K562 (cell line): ENCODE data around the gene MAN2A1. TPM values are rescaled to one million over a fixed set of nuclear protein-coding genes. Genes with fewer than 3 reads are reported as not detected.

Experiments
- ATAC-seq: fragments of 200-7000 bp; cut with Tn5 transposase; 3 replicates; pipeline ENCODE4 v1.9.1; 2020; ENCODE audit warnings: moderate library complexity
- BruUV-seq: library from RNA; stranded (reverse); fragments of 400-500 nt; replicated peaks from 2 replicates; lab custom pipeline; 2021; lab: Mats Ljungman, UMichigan
- CTCF ChIA-PET: fragments of 300-600 bp; formaldehyde crosslinking; extraction: SDS; loops from one replicate; lab custom pipeline; 2021; ENCODE audit warnings: low intra/inter-chr PET ratio; lab: Yijun Ruan, JAX
- POLR2A ChIA-PET: fragments of 300-600, 350-650 bp; sonication (Branson Sonifier 250); formaldehyde crosslinking; extraction: SDS; loops from one replicate; lab custom pipeline; 2021; ENCODE audit warnings: antibody characterized with exemption, inconsistent platforms; lab: Yijun Ruan, JAX
- DNase-seq, 4 experiments: peaks; one replicate each; pipeline versions ENCODE4 v3.0.0 to v3.0.0-alpha.2; 2011 to 2018; ENCODE audit warnings: low spot score in 3 of 4, mixed read lengths in 3 of 4; ENCODE audit errors: extremely low read depth in 1 of 4
- FAIRE-seq: peaks from 2 replicates; lab custom pipeline; 2011; peaks lifted over from hg19 to GRCh38; lab: Jason Lieb, UNC
- H2AFZ ChIP-seq: 2 replicates; pipeline ENCODE4 v1.6.0; 2011; ENCODE audit warnings: low read depth, low read length, control low read depth, inconsistent platforms
- H3K27ac ChIP-seq: fragments of 200-600 bp; 3 replicates; pipeline ENCODE4 v1.8.0; 2011; ENCODE audit warnings: low read depth, mild to moderate bottlenecking, control low read depth, inconsistent platforms, low read length, moderate library complexity, mixed read lengths; ENCODE audit errors: extremely low read depth
- H3K27me3 ChIP-seq, 2 experiments: fragments of 300-600 bp in 1 of 2; 2 replicates in 1 of 2; 3 replicates in 1 of 2; pipeline versions ENCODE4 v1.6.0 to v1.8.0; 2011; ENCODE audit warnings: inconsistent platforms in 2 of 2, low read length in 2 of 2, mild to moderate bottlenecking in 1 of 2, mixed read lengths in 1 of 2, moderate library complexity in 1 of 2; ENCODE audit not compliant: control insufficient read depth in 2 of 2, insufficient read depth in 2 of 2
- H3K36me3 ChIP-seq: fragments of 300-600 bp; 3 replicates; pipeline ENCODE4 v1.8.0; 2011; ENCODE audit warnings: mild to moderate bottlenecking, low read length, inconsistent platforms; ENCODE audit not compliant: control insufficient read depth, insufficient read depth
- H3K4me1 ChIP-seq, 2 experiments: fragments of 200-600 bp in 1 of 2; replicated peaks in 1 of 2; 2 replicates in 1 of 2; 3 replicates in 1 of 2; pipeline versions ENCODE4 v1.5.1 to v1.8.0; 2011; ENCODE audit warnings: inconsistent platforms in 2 of 2, low read length in 2 of 2, mild to moderate bottlenecking in 1 of 2, mixed read lengths in 1 of 2, moderate library complexity in 1 of 2; ENCODE audit not compliant: control insufficient read depth in 2 of 2, insufficient read depth in 2 of 2
- H3K4me2 ChIP-seq: 2 replicates; pipeline ENCODE4 v1.6.1; 2011; ENCODE audit warnings: low read length, control low read depth, inconsistent platforms, mixed read lengths; ENCODE audit not compliant: insufficient read depth
- H3K4me3 ChIP-seq: fragments of 200-600 bp; sonication (generic), shearing (Covaris generic); 2 replicates; pipeline ENCODE4 v1.5.1; 2016; ENCODE audit warnings: control low read depth, inconsistent platforms
- H3K79me2 ChIP-seq: fragments of 200-600 bp; 3 replicates; pipeline ENCODE4 v1.8.0; 2011; ENCODE audit warnings: low read length, inconsistent platforms; ENCODE audit not compliant: control insufficient read depth, insufficient read depth
- H3K9ac ChIP-seq, 2 experiments: 2 replicates each; pipeline versions ENCODE4 v1.6.0 to v1.6.1; 2011; ENCODE audit warnings: low read depth in 2 of 2, low read length in 2 of 2, control low read depth in 1 of 2, inconsistent platforms in 1 of 2, mild to moderate bottlenecking in 1 of 2, mixed read lengths in 1 of 2; ENCODE audit not compliant: insufficient read depth in 1 of 2
- H3K9me1 ChIP-seq: one replicate; pipeline ENCODE4 v1.6.0; 2011; ENCODE audit warnings: inconsistent platforms, mild to moderate bottlenecking, low read length, moderate library complexity; ENCODE audit not compliant: control insufficient read depth, insufficient read depth
- H3K9me3 ChIP-seq: replicated peaks from 2 replicates; pipeline ENCODE4 v1.5.1; 2011; ENCODE audit warnings: low read depth, low read length, inconsistent platforms; ENCODE audit not compliant: control insufficient read depth, insufficient read depth
- H4K20me1 ChIP-seq: replicated peaks from 2 replicates; pipeline ENCODE4 v1.6.1; 2011; ENCODE audit warnings: low read length, inconsistent platforms, mixed read lengths; ENCODE audit not compliant: control insufficient read depth, insufficient read depth
- BRF2 ChIP-seq: IDR thresholded peaks from 3 replicates; pipeline ENCODE4 v1.6.1; 2011; ENCODE audit warnings: borderline replicate concordance, mild to moderate bottlenecking; ENCODE audit not compliant: insufficient read length, insufficient read depth
- EP300 ChIP-seq: IDR thresholded peaks from 2 replicates; pipeline ENCODE4 v1.6.1; 2012; ENCODE audit warnings: low read length, improper control_type of control experiment
- PHB2 ChIP-seq: fragments of 450-650 bp; IDR thresholded peaks from 2 replicates; pipeline ENCODE4 v1.6.1; 2017; ENCODE audit warnings: low read depth
- PYGO2 ChIP-seq: fragments of 450-650 bp; IDR thresholded peaks from 2 replicates; pipeline ENCODE4 v1.6.1; 2016; ENCODE audit warnings: mild to moderate bottlenecking, missing genetic modification characterization, moderate library complexity, missing compliant biosample characterization
- RFX1 ChIP-seq: fragments of 450-650 bp; IDR thresholded peaks from 2 replicates; pipeline ENCODE4 v1.6.1; 2016; ENCODE audit warnings: mild to moderate bottlenecking, moderate library complexity
- SAP30 ChIP-seq: fragments of 200-600 bp; sonication (generic); IDR thresholded peaks from 2 replicates; pipeline ENCODE4 v1.6.1; 2012; ENCODE audit warnings: borderline replicate concordance, low read depth, mild to moderate bottlenecking, moderate library complexity, low read length, control low read depth, inconsistent platforms; ENCODE audit not compliant: insufficient read depth, poor library complexity, severe bottlenecking
- SRSF9 ChIP-seq: fragments of 200-400 bp; formaldehyde crosslinking; IDR thresholded peaks from 2 replicates; pipeline ENCODE4 v1.6.1; 2017; ENCODE audit warnings: low read depth, low read length, borderline replicate concordance
- ZFP91 ChIP-seq: sonication (generic); formaldehyde crosslinking; IDR thresholded peaks from 2 replicates; pipeline ENCODE4 v1.8.0; 2022; ENCODE audit warnings: mild to moderate bottlenecking, missing genetic modification reagents
- ZNF507 ChIP-seq: conservative IDR thresholded peaks from 2 replicates; pipeline ENCODE4 v1.6.1; 2017; ENCODE audit warnings: missing genetic modification characterization, missing compliant biosample characterization
- ZNF780A ChIP-seq: fragments of 250-450 bp; sonication (Bioruptor Pico); IDR thresholded peaks from 2 replicates; pipeline ENCODE4 v1.5.0; 2021; ENCODE audit warnings: mild to moderate bottlenecking
- WGBS: fragments of 100-300 bp; shearing (Covaris generic); methylation state at CpG from one replicate; pipeline ENCODE4 v1.1.6; 2016; ENCODE audit warnings: low coverage, mixed read lengths; ENCODE audit not compliant: insufficient coverage; ENCODE audit errors: missing lambda C conversion rate; 5-methylcytosine and 5-hydroxymethylcytosine counted together
- in situ Hi-C: fragments of 300-500 bp; cut with MboI; formaldehyde crosslinking; loops from 4 replicates; pipeline ENCODE4 v1.15.0; 2018; ENCODE audit warnings: inconsistent platforms, mixed read lengths
- intact Hi-C: fragments of 100-400 bp; cut with micrococcal nuclease; formaldehyde crosslinking; loops from 2 replicates; pipeline ENCODE4 v1.14.2; 2022
- polyA plus RNA-seq, 8 experiments: library from polyadenylated mRNA; depleted of rRNA in 4 of 8; stranded (reverse) in 5 of 8; unstranded in 3 of 8; fragments of >200 nt; fragmentation: Nextera tagmentation in 2 of 8; fragmentation: Illumina TruSeq in 1 of 8; extraction: Ambion mirVana in 2 of 8; extraction: Trizol in 1 of 8; gene quantifications; 2 replicates each; pipeline versions ENCODE4 v1.2.1 to v1.2.3, GENCODE V29; 2011 to 2014; ENCODE audit warnings: inconsistent platforms in 1 of 8, missing spikeins in 1 of 8
- total RNA-seq, 7 experiments: library from RNA; depleted of rRNA in 6 of 7; stranded (reverse); fragments of >200 nt in 6 of 7; fragmentation: Illumina TruSeq in 2 of 7; extraction: Trizol in 2 of 7; gene quantifications; 2 replicates each; pipeline versions ENCODE4 v1.2.1 to v1.2.3, GENCODE V29; 2011 to 2021; ENCODE audit warnings: low replicate concordance in 1 of 7
- TF ChIP-seq, protein P1 (sequence below), 2 experiments: fragments of 250-450 bp in 1 of 2; fragments of 450-650 bp in 1 of 2; sonication (Bioruptor Pico) in 1 of 2; IDR thresholded peaks; 2 replicates each; pipeline versions ENCODE4 v1.6.1 to v1.8.0; 2016 to 2021; ENCODE audit warnings: mild to moderate bottlenecking in 2 of 2, moderate library complexity in 2 of 2, missing compliant biosample characterization in 1 of 2, missing genetic modification characterization in 1 of 2

MAN2A1 gene
- total and polyA plus RNA-seq, 9 of the 15 experiments (the other 6 are each of a cell fraction or from before 2014, with no cell fraction given) = 5.2 to 32.0 (median 19.8) TPM

DNA sequence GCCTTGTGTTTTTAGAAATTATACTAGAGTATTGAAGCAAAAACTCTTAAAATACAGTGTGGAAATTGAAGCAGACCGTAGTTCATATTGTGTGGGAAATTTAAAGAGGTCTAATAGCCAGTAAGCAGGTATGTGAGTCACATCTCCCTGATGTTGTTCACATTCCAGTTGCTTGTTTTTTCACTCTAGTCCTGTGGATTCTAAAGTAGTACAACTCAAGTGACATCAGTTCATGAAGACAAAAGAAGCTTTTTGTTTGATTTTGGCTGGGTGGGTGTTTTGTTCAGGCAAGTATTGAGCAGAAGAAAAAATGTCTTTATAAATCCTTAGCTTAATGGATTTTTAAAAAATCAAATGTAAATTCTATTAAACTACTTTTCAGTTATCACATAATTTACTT is 216.2 kb downstream of the MAN2A1 start:
- TF ChIP-seq PYGO2 (tag) (no peak), EP300 (no peak), PHB2 (no peak)
- no peak overlapping the region for H3K4me2 ChIP-seq
- H3K36me3 ChIP-seq = no peaks in the 10 kb centered on the region
- no peak for FAIRE-seq
- H3K9ac ChIP-seq = no peak overlapping the region
- no peaks in the 10 kb centered on the region for H3K9me1 ChIP-seq
- no peak overlapping the region for H3K27ac ChIP-seq
- H3K4me3 ChIP-seq = no peak overlapping the region
- no peaks in the 10 kb centered on the region for H3K79me2 ChIP-seq
- no peaks in the 10 kb centered on the region for H3K9me3 ChIP-seq
- no peak for DNase-seq
- 0% methylated on average over 1 of the region's 1 CpG for WGBS
- CTCF ChIA-PET = no interaction called here
- no peak for ATAC-seq
- intact Hi-C loops = no loop called here
- peaks cover 0 to 2% of the 10 kb centered on the region in 2 experiments; a peak in 1 of 5 replicates for H3K27me3 ChIP-seq
- no peaks in the 10 kb centered on the region for H4K20me1 ChIP-seq
- POLR2A ChIA-PET = no interaction called here
- H3K4me1 ChIP-seq = no peaks in the 10 kb centered on the region
- in situ Hi-C loops = no loop called here
- no TSS peak for BruUV-seq
- H2AFZ ChIP-seq = no peak overlapping the region

GRCh38 chr5:109907189-109907588 is 217.5 kb downstream of the MAN2A1 start:
- in situ Hi-C loops (no loop called here), intact Hi-C loops (no loop called here)
- CTCF ChIA-PET = no interaction called here
- TF ChIP-seq, protein P1, sequence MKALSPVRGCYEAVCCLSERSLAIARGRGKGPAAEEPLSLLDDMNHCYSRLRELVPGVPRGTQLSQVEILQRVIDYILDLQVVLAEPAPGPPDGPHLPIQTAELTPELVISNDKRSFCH (CRISPR knock-in tag; IDR thresholded peaks at IDR 0.05) = no peak
- TF ChIP-seq, protein P1 (tag; IDR thresholded peaks at IDR 0.05) = no peak
- TF ChIP-seq BRF2 (no peak), ZNF780A (CRISPR knock-in tag) (no peak), SRSF9 (no peak), ZNF507 (tag) (no peak), SAP30 (no peak), ZFP91 (CRISPR knock-in tag) (no peak), RFX1 (no peak)

More at GRCh38 chr5:109907189-109907588, 217.5 kb downstream of the MAN2A1 start:
- Histone ChIP-seq H3K27me3 (no peaks in the 10 kb centered on the region), H3K4me3 (no peak overlapping the region), H3K9me1 (no peaks in the 10 kb centered on the region), H2AFZ (no peak overlapping the region), H3K4me1 (no peaks in the 10 kb centered on the region), H3K9ac (no peak overlapping the region), H3K36me3 (no peaks in the 10 kb centered on the region), H4K20me1 (no peaks in the 10 kb centered on the region), H3K4me2 (no peak overlapping the region), H3K9me3 (no peaks in the 10 kb centered on the region), H3K27ac (no peak overlapping the region), H3K79me2 (no peaks in the 10 kb centered on the region)
- ATAC-seq (no peak), FAIRE-seq (no peak), DNase-seq (no peak)
- BruUV-seq = no TSS peak
- WGBS = 0% methylated on average over 3 of the region's 3 CpGs
- POLR2A ChIA-PET = interaction anchor here (0.7 kb wide), 1 partner anchor 56 kb away, joined by 3 read pairs; no protein-coding TSS in a partner anchor
